Naive B cell (primary cell): ENCODE results near the gene COQ8B. TPM values are rescaled to one million over a fixed set of nuclear protein-coding genes. Genes with fewer than 3 reads are reported as not detected.

Experiments
- ATAC-seq, 2 donors: fragments of 150-1000 bp; cut with Tn5 transposase; 2 replicates each; pipeline ENCODE4 v1.10.0; 2021; ENCODE audit warnings: low read depth in 2 of 2, mild to moderate bottlenecking in 2 of 2, moderate library complexity in 2 of 2
- DNase-seq: peaks from one replicate; pipeline ENCODE4 v3.0.0; 2022
- H3K27ac Mint-ChIP-seq, 6 donors: one replicate each; pipeline ENCODE4 v1.8.0; 2020 to 2022; ENCODE audit warnings: mild to moderate bottlenecking in 6 of 6, mixed read lengths in 6 of 6, moderate library complexity in 5 of 6, inconsistent platforms in 2 of 6
- H3K27me3 Mint-ChIP-seq, 3 donors: one replicate each; pipeline ENCODE4 v1.8.0; 2021 to 2022; ENCODE audit warnings: mixed read lengths in 3 of 3, mild to moderate bottlenecking in 1 of 3
- H3K36me3 Mint-ChIP-seq, 2 donors: one replicate each; pipeline ENCODE4 v1.8.0; 2020 to 2022; ENCODE audit warnings: mixed read lengths in 2 of 2, inconsistent platforms in 1 of 2, mild to moderate bottlenecking in 1 of 2
- H3K4me1 Mint-ChIP-seq, 3 donors: one replicate each; pipeline ENCODE4 v1.8.0; 2020 to 2022; ENCODE audit warnings: mixed read lengths in 3 of 3, inconsistent platforms in 1 of 3, mild to moderate bottlenecking in 1 of 3, moderate library complexity in 1 of 3
- H3K4me3 Mint-ChIP-seq, 8 donors: one replicate each; pipeline ENCODE4 v1.8.0; 2020 to 2022; ENCODE audit warnings: mild to moderate bottlenecking in 8 of 8, mixed read lengths in 8 of 8, moderate library complexity in 8 of 8, inconsistent platforms in 2 of 8
- H3K9me3 Mint-ChIP-seq, 7 donors: one replicate each; pipeline ENCODE4 v1.8.0; 2020 to 2022; ENCODE audit warnings: mixed read lengths in 7 of 7, mild to moderate bottlenecking in 5 of 7, inconsistent platforms in 2 of 7, moderate library complexity in 1 of 7
- polyA plus RNA-seq, 6 donors: library from polyadenylated mRNA; unstranded; fragments of 300-500 nt; fragmentation: Illumina TruSeq; gene quantifications; one replicate each; pipeline ENCODE4 v1.2.3, GENCODE V29; 2021; ENCODE audit warnings: low read depth in 6 of 6

Gene COQ8B
- polyA plus RNA-seq, 6 donors from 2014 or later: 13.8 to 26.5 (median 22.2) TPM

DNA sequence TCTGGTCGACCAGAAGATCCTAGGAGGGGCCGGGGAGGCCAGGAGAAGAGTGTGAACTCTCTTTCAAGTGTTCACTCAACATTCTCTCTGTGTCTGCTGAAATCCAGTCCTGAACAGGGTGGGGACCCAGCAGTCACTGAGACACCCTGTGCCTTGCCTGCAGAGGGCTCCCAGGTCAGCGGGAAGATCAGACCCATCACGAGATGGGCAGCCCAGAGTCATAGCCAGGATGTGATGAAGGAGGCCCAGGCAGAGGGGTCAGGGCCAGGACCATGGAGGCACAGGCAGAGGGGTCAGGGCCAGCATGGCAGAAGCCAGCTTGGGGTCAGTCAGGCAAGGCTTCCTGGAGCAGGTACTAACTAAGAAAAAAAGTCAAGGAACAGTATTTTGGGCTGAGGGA is 35.6 kb downstream of the COQ8B start:
- Mint-ChIP-seq H3K27me3 (no peaks in the 10 kb centered on the region), H3K36me3 (peaks cover 8 to 11% of the 10 kb centered on the region in 2 donors), H3K27ac (peak overlapping the region in 2 of 6 donors; percentile 37 to 60), H3K9me3 (no peaks in the 10 kb centered on the region), H3K4me1 (peaks cover 2 to 14% (median 9%) of the 10 kb centered on the region in 3 donors), H3K4me3 (no peak overlapping the region)
- no peak for ATAC-seq
- no peak for DNase-seq

GRCh38 chr19:40677156-40677555 is 39.5 kb downstream of the COQ8B start:
- Mint-ChIP-seq H3K4me1 (no peaks in the 10 kb centered on the region), H3K4me3 (no peak overlapping the region), H3K36me3 (peaks cover 0 to 4% of the 10 kb centered on the region in 2 donors), H3K27me3 (no peaks in the 10 kb centered on the region), H3K9me3 (no peaks in the 10 kb centered on the region), H3K27ac (peak overlapping the region in 1 of 6 donors; percentile 22)
- DNase-seq (no peak), ATAC-seq (no peak)

DNA sequence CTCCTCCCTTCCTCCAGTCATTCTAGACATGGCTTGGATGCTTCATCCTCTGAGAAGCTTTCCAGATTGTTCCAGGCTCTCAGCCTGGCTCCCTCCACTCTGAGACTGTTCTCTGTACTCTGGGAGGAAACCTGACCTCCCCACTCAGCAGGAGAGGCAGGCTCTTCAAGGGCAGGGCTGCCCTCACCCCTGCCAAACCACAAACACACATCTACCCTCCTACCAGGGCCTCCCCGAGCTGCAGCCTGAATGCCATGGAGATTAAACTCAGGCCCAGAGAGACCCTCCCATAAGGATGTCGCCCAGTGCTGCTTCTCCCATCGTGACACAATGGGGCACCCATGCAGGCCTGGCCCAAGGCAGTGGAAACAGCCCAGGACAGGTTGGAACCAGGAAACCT is 42.4 kb downstream of the COQ8B start:
- Mint-ChIP-seq H3K36me3 (peaks cover 10 to 17% of the 10 kb centered on the region in 2 donors), H3K4me3 (no peak overlapping the region), H3K27ac (no peak overlapping the region), H3K9me3 (peaks cover 0 to 3% (median 0%) of the 10 kb centered on the region in 7 donors), H3K4me1 (peaks cover 0 to 3% (median 2%) of the 10 kb centered on the region in 3 donors), H3K27me3 (no peaks in the 10 kb centered on the region)
- no peak for DNase-seq
- ATAC-seq: no peak

- H3K36me3 Mint-ChIP-seq: peaks cover 10 to 18% of the 10 kb centered on the region in 2 donors
- H3K9me3 Mint-ChIP-seq: peaks cover 0 to 7% (median 0%) of the 10 kb centered on the region in 7 donors
- ATAC-seq: no peak
- H3K4me1 Mint-ChIP-seq: peaks cover 0 to 3% (median 2%) of the 10 kb centered on the region in 3 donors
- H3K27ac Mint-ChIP-seq: no peak overlapping the region
- H3K4me3 Mint-ChIP-seq: no peak overlapping the region
- H3K27me3 Mint-ChIP-seq: no peaks in the 10 kb centered on the region
- DNase-seq: no peak
These were observed 43.3 kb downstream of the COQ8B start for GRCh38 chr19:40673397-40673796.

GRCh38 chr19:40672573-40673299 is 44.0 kb downstream of the COQ8B start:
- Mint-ChIP-seq H3K4me1 (peaks cover 0 to 3% (median 2%) of the 10 kb centered on the region in 3 donors), H3K27ac (no peak overlapping the region), H3K27me3 (no peaks in the 10 kb centered on the region), H3K9me3 (peaks cover 0 to 7% (median 0%) of the 10 kb centered on the region in 7 donors), H3K36me3 (peaks cover 10 to 18% of the 10 kb centered on the region in 2 donors), H3K4me3 (no peak overlapping the region)
- DNase-seq (no peak), ATAC-seq (no peak)

DNA sequence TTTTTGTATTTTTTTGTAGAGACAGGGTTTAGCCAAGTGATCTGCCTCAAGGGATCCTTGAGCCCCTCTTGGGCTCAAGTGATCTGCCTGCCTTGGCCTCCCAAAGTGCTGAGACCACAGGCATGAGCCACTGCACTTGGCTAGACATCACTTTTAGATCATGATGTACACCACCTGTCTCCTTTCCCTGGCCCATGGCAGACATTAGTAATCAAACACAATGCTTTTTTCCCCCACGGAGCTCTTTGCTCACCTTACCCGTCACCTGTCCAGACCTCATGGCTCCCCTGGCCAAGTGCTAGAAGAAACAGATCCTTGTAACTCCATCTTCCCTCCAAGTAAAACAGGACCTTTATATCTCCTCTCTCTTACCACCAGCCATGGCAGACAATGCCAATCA is 44.6 kb downstream of the COQ8B start:
- no peak overlapping the region for H3K4me3 Mint-ChIP-seq
- peaks cover 0 to 7% (median 0%) of the 10 kb centered on the region in 7 donors for H3K9me3 Mint-ChIP-seq
- no peak for DNase-seq

DNA sequence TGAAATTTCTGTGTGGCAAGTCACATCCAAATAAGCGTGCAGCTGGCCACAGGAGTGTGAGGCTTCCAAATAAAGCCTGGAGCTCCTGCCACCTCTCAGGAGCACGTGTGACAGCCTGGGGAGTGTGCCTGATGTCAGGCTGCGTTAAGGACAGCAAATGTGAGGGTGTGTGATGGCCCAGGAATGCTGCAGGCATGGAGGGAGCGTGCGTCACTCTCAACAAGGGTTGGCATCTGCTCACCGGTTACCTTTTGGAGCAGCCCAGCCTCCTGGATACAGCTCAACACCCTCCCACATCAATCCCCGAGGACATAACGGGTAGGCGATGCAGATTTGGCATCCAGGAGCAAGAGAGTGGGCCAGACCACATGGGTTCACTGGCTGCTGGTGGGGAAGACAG is 45.3 kb downstream of the COQ8B start:
- ATAC-seq: no peak
- H3K27ac Mint-ChIP-seq: peak overlapping the region in 1 of 6 donors; percentile 35
- H3K36me3 Mint-ChIP-seq: peaks cover 10 to 18% of the 10 kb centered on the region in 2 donors

More for the DNA sequence above, 44.6 kb downstream of the COQ8B start:
- H3K4me1 Mint-ChIP-seq: peaks cover 0 to 3% (median 2%) of the 10 kb centered on the region in 3 donors
- no peak for ATAC-seq
- H3K27me3 Mint-ChIP-seq: no peaks in the 10 kb centered on the region
- H3K27ac Mint-ChIP-seq: no peak overlapping the region
- H3K36me3 Mint-ChIP-seq: peaks cover 10 to 18% of the 10 kb centered on the region in 2 donors

GRCh38 chr19:40668991-40669614 is 47.6 kb downstream of the COQ8B start:
- Mint-ChIP-seq H3K27ac (no peak overlapping the region), H3K4me3 (peak overlapping the region in 1 of 8 donors; percentile 31), H3K9me3 (peaks cover 0 to 7% (median 0%) of the 10 kb centered on the region in 7 donors), H3K4me1 (peaks cover 0 to 3% (median 2%) of the 10 kb centered on the region in 3 donors), H3K27me3 (no peaks in the 10 kb centered on the region), H3K36me3 (peaks cover 10 to 18% of the 10 kb centered on the region in 2 donors)
- ATAC-seq (no peak), DNase-seq (no peak)

More for the DNA sequence above, 45.3 kb downstream of the COQ8B start:
- Mint-ChIP-seq H3K27me3 (no peaks in the 10 kb centered on the region), H3K4me3 (no peak overlapping the region), H3K9me3 (peaks cover 0 to 7% (median 0%) of the 10 kb centered on the region in 7 donors), H3K4me1 (peaks cover 0 to 3% (median 2%) of the 10 kb centered on the region in 3 donors)
- DNase-seq: no peak

DNA sequence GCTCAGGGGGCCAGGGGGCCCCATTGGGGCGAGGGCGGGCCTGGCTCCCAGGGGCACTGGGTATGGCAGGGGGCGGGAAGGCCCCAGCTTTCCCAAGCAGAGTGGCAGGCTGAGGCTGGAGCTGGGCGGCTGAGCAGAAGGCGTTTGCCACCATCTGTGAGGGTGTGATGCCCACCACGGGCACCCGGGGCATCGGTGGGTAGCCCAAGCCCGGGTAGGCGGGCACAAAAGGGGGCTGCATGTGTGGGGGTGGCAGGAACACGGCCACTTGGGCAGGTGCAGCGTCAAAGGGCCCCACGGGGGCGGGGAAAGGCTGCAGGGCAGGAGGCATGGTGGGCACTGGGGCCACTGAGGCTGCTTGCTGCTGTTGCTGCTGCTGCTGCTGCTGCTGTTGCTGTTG is 49.1 kb downstream of the COQ8B start:
- H3K4me3 Mint-ChIP-seq: no peak overlapping the region
- no peak overlapping the region for H3K27ac Mint-ChIP-seq
- H3K27me3 Mint-ChIP-seq: no peaks in the 10 kb centered on the region
- ATAC-seq (no peak), DNase-seq (no peak)
- peaks cover 0 to 7% (median 0%) of the 10 kb centered on the region in 7 donors for H3K9me3 Mint-ChIP-seq
- H3K36me3 Mint-ChIP-seq: peaks cover 10 to 18% of the 10 kb centered on the region in 2 donors
- H3K4me1 Mint-ChIP-seq: peaks cover 14 to 16% (median 15%) of the 10 kb centered on the region in 3 donors

- peaks cover 0 to 7% (median 0%) of the 10 kb centered on the region in 7 donors for H3K9me3 Mint-ChIP-seq
- ATAC-seq (no peak), DNase-seq (no peak)
- peaks cover 10 to 18% of the 10 kb centered on the region in 2 donors for H3K36me3 Mint-ChIP-seq
- H3K4me1 Mint-ChIP-seq: peaks cover 15 to 23% (median 19%) of the 10 kb centered on the region in 3 donors
- peak overlapping the region in 3 of 6 donors; percentile 22 to 60 (median 32) for H3K27ac Mint-ChIP-seq
- peak overlapping the region in 1 of 8 donors; percentile 33 for H3K4me3 Mint-ChIP-seq
- no peaks in the 10 kb centered on the region for H3K27me3 Mint-ChIP-seq
These were observed 49.8 kb downstream of the COQ8B start for GRCh38 chr19:40666803-40667438.

- H3K9me3 Mint-ChIP-seq: peaks cover 0 to 2% (median 0%) of the 10 kb centered on the region in 7 donors
- H3K4me1 Mint-ChIP-seq: peaks cover 11 to 25% (median 19%) of the 10 kb centered on the region in 3 donors
- peak overlapping the region; percentile 89 to 97 (median 94) for H3K27ac Mint-ChIP-seq
- no peaks in the 10 kb centered on the region for H3K27me3 Mint-ChIP-seq
- H3K4me3 Mint-ChIP-seq: peak overlapping the region; percentile 80 to 94 (median 86)
- no peak for ATAC-seq
- peak; percentile 4 for DNase-seq
- H3K36me3 Mint-ChIP-seq: peaks cover 0 to 2% of the 10 kb centered on the region in 2 donors
These were observed 52.7 kb downstream of the COQ8B start for GRCh38 chr19:40663695-40664692.

- ATAC-seq: peak; percentile 88 to 92
- peak; percentile 93 for DNase-seq
- no peaks in the 10 kb centered on the region for H3K36me3 Mint-ChIP-seq
- no peaks in the 10 kb centered on the region for H3K27me3 Mint-ChIP-seq
- H3K4me3 Mint-ChIP-seq: peak overlapping the region; percentile 80 to 94 (median 86)
- peak overlapping the region; percentile 89 to 97 (median 94) for H3K27ac Mint-ChIP-seq
- no peaks in the 10 kb centered on the region for H3K9me3 Mint-ChIP-seq
- peaks cover 11 to 25% (median 19%) of the 10 kb centered on the region in 3 donors for H3K4me1 Mint-ChIP-seq
These were observed 53.6 kb downstream of the COQ8B start for GRCh38 chr19:40662925-40663694.
